ENCODE measurements around the gene RGS11. TPM values are rescaled to one million over a fixed set of nuclear protein-coding genes. Genes with fewer than 3 reads are reported as not detected.

RGS11 gene
- total RNA-seq, 1 experiment from 2014 or later = 2.9 TPM

- no peak overlapping the region for H3T11ph ChIP-seq (ENCODE audit: low read length)
- no peaks in the 10 kb centered on the region for H3K9me3 Mint-ChIP-seq
These were observed 15.9 kb downstream of the RGS11 start for GRCh38 chr16:259814-260253.

More at GRCh38 chr16:259814-260253, 15.9 kb downstream of the RGS11 start:
- Histone ChIP-seq H3K4me1 (ENCODE audit: insufficient read depth, low read length) (no peaks in the 10 kb centered on the region), H4K5ac (ENCODE audit: insufficient read length, low read depth, low read length) (no peak overlapping the region), H3K79me1 (ENCODE audit: insufficient read depth, low read depth, low read length, poor library complexity, severe bottlenecking) (no peaks in the 10 kb centered on the region), H3K4me2 (ENCODE audit: insufficient read depth, insufficient read length, low read length) (no peak overlapping the region), H3K23ac (ENCODE audit: insufficient read length, low read depth, low read length) (no peak overlapping the region), H3K23me2 (ENCODE audit: insufficient read length, low read depth, low read length, poor library complexity, severe bottlenecking) (no peaks in the 10 kb centered on the region), H3K79me2 (ENCODE audit: insufficient read depth, low read length) (no peaks in the 10 kb centered on the region), H3K14ac (ENCODE audit: insufficient read depth, low read length) (no peak overlapping the region), H4K20me1 (ENCODE audit: control insufficient read depth, insufficient read depth, insufficient read length) (no peaks in the 10 kb centered on the region), H2BK120ac (ENCODE audit: low read depth, low read length, poor library complexity, severe bottlenecking) (no peak overlapping the region), H3K9ac (ENCODE audit: extremely low read depth, insufficient read length, low read length) (no peak overlapping the region), H3K27ac (ENCODE audit: insufficient read length, low read depth, low read length) (no peak overlapping the region), H3K4ac (ENCODE audit: low read depth, low read length) (no peak overlapping the region), H2BK20ac (ENCODE audit: low read depth, low read length, poor library complexity, severe bottlenecking) (no peak overlapping the region), H3K18ac (ENCODE audit: insufficient read length, low read depth, low read length) (no peak overlapping the region), H2AFZ (ENCODE audit: low read length) (no peak overlapping the region), H3K9me3 (ENCODE audit: control insufficient read depth, low read depth, low read length) (no peaks in the 10 kb centered on the region), H4K8ac (replicated peaks; ENCODE audit: insufficient read length, low read depth, low read length) (no peak overlapping the region), H2BK5ac (ENCODE audit: insufficient read length, low read length) (no peak overlapping the region), H2AK5ac (ENCODE audit: insufficient read length, low read length) (no peak overlapping the region), H4K91ac (ENCODE audit: insufficient read length, low read depth, low read length) (no peak overlapping the region), H2BK15ac (ENCODE audit: low read depth, low read length) (no peak overlapping the region), H2BK12ac (ENCODE audit: insufficient read length, low read depth, low read length) (no peak overlapping the region), H3K27me3 (ENCODE audit: insufficient read depth, low read length) (no peaks in the 10 kb centered on the region), H3K56ac (ENCODE audit: insufficient read length, low read depth, low read length) (no peak overlapping the region)
- no peaks in the 10 kb centered on the region for H3K27me3 Mint-ChIP-seq (ENCODE audit: low read depth)
- H3K27ac Mint-ChIP-seq = no peak overlapping the region
- TF ChIP-seq CTCF (conservative IDR thresholded peaks at IDR 0.05) = no peak
- H3K36me3 Mint-ChIP-seq (ENCODE audit: insufficient read depth in 1 of 3, low read depth in 3 of 3) = peaks cover 19 to 63% (median 37%) of the 10 kb centered on the region in 3 experiments; a peak in 6 of 7 replicates
- H3K4me1 Mint-ChIP-seq = no peaks in the 10 kb centered on the region; a peak in 1 of 4 replicates
- no peak overlapping the region for H3K4me3 Mint-ChIP-seq
- no CpG with 5 or more reads among the region's 13 CpGs for WGBS (ENCODE audit: extremely low coverage, insufficient read length, low lambda C conversion rate)
- DNase-seq = no peak
